Measurements from ENCODE around the gene SRPX2.

- TF ChIP-seq CTCF (IDR thresholded peaks at IDR 0.05) (no peak), POLR2AphosphoS5 (IDR thresholded peaks at IDR 0.05) (no peak), POLR2A (IDR thresholded peaks at IDR 0.05; ENCODE audit: low read depth) (no peak), EP300 (IDR thresholded peaks at IDR 0.05) (no peak)
These were observed 1.7 kb upstream of the SRPX2 start for GRCh38 chrX:100642290-100642689.
